ENCODE results near the gene LSAMP. TPM values are rescaled to one million over a fixed set of nuclear protein-coding genes. Genes with fewer than 3 reads are reported as not detected.
"Not testable (repeated sequence)": the region's sequence is repeated elsewhere in the genome, so short reads cannot be mapped to it uniquely, and the experiment has no call there.

Gene LSAMP
- total RNA-seq, 1 donor from 2014 or later, result not detected

GRCh38 chr3:115855911-115856310 lies 589.4 kb downstream of the LSAMP start:
- Mint-ChIP-seq H3K27me3 (ENCODE audit: low read depth) (peaks cover 11% of the 10 kb centered on the region), H3K4me3 (ENCODE audit: low read depth) (no peak overlapping the region), H3K9me3 (no peaks in the 10 kb centered on the region), H3K4me1 (ENCODE audit: low read depth) (no peaks in the 10 kb centered on the region), H3K36me3 (ENCODE audit: low read depth) (no peaks in the 10 kb centered on the region), H3K27ac (no peak overlapping the region)
- intact Hi-C loops (cut with micrococcal nuclease), result no loop called here
- DNase-seq (ENCODE audit: low spot score), result no peak

DNA sequence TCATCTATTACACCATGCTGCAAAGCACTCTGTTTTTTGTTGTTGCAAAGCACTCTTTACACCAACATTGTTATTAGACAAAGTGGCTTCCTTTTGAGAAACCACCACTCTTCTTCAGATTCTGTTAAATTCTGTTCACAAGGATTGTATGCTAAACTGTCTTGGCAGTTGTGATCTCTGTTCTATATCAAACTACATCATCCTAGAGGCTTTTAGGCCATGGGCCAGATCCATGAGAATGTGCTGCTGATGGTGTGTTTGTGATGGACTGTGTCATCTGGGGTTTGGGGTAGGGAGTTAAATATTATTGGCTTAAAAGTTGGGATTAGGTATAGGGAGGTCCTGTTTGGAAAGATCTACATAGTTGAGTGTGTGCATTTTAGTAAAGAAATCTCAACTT lies 592.2 kb downstream of the LSAMP start:
- DNase-seq (ENCODE audit: low spot score), result no peak
- Mint-ChIP-seq H3K27me3 (ENCODE audit: low read depth) (peaks cover 2% of the 10 kb centered on the region), H3K4me1 (ENCODE audit: low read depth) (no peaks in the 10 kb centered on the region), H3K9me3 (no peaks in the 10 kb centered on the region), H3K4me3 (ENCODE audit: low read depth) (no peak overlapping the region), H3K27ac (no peak overlapping the region), H3K36me3 (ENCODE audit: low read depth) (no peaks in the 10 kb centered on the region)
- intact Hi-C loops (cut with micrococcal nuclease), result no loop called here

DNA sequence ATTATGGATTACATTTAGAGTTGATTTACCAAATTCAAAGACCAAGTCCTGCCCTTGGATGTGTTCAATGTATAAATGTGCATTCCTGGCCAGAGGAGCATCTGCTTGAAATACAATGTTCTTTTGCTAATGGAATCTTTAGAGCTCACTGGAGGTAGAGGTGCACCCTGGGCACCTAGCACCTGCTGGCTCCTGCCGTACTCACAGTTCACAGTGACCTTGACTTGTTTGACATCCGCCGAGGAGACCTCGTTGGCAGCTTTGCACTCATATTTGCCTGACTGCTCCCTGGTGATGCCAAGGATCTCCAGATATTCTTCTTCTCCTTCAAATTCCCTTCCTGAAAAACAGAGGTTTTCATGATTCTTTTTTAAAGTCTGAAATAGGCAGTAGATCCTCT lies 593.0 kb downstream of the LSAMP start:
- Mint-ChIP-seq H3K36me3 (ENCODE audit: low read depth) (no peaks in the 10 kb centered on the region), H3K4me1 (ENCODE audit: low read depth) (no peaks in the 10 kb centered on the region), H3K9me3 (no peaks in the 10 kb centered on the region), H3K4me3 (ENCODE audit: low read depth) (no peak overlapping the region), H3K27me3 (ENCODE audit: low read depth) (peaks cover 3% of the 10 kb centered on the region), H3K27ac (no peak overlapping the region)
- DNase-seq (ENCODE audit: low spot score), result no peak
- intact Hi-C loops (cut with micrococcal nuclease), result no loop called here

GRCh38 chr3:115851571-115851970 lies 593.7 kb downstream of the LSAMP start:
- intact Hi-C loops (cut with micrococcal nuclease), result no loop called here
- H3K4me1 Mint-ChIP-seq (ENCODE audit: low read depth), result no peaks in the 10 kb centered on the region
- no peaks in the 10 kb centered on the region for H3K9me3 Mint-ChIP-seq
- peaks cover 3% of the 10 kb centered on the region for H3K27me3 Mint-ChIP-seq (ENCODE audit: low read depth)
- no peak overlapping the region for H3K27ac Mint-ChIP-seq
- DNase-seq (ENCODE audit: low spot score), result no peak
- no peak overlapping the region for H3K4me3 Mint-ChIP-seq (ENCODE audit: low read depth)
- H3K36me3 Mint-ChIP-seq (ENCODE audit: low read depth), result no peaks in the 10 kb centered on the region

DNA sequence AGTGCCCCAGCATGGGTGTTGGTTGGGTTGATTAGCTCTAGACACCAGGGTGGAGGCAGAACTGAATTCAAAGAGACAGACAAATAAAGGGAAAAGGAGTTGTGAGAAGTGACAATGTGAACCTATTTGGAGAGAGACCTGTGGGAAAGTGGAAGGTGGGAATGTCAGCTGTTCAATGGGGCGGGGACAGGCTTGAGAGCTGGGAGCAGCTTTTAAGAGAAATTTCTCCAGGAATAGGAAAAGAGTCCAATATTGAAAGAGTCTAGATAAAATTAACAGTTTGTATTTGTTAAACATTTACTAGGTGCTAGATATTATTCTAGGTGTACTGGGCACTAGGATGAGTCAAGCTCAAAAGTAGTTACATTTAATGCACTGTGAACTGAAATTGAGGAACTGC lies 596.6 kb downstream of the LSAMP start:
- intact Hi-C loops (cut with micrococcal nuclease), result no loop called here
- no peaks in the 10 kb centered on the region for H3K9me3 Mint-ChIP-seq
- H3K27ac Mint-ChIP-seq, result no peak overlapping the region
- no peak overlapping the region for H3K4me3 Mint-ChIP-seq (ENCODE audit: low read depth)
- DNase-seq (ENCODE audit: low spot score), result no peak
- H3K36me3 Mint-ChIP-seq (ENCODE audit: low read depth), result no peaks in the 10 kb centered on the region
- H3K27me3 Mint-ChIP-seq (ENCODE audit: low read depth), result peaks cover 3% of the 10 kb centered on the region
- H3K4me1 Mint-ChIP-seq (ENCODE audit: low read depth), result no peaks in the 10 kb centered on the region

GRCh38 chr3:115845986-115846385 lies 599.3 kb downstream of the LSAMP start:
- H3K27ac Mint-ChIP-seq, result no peak overlapping the region
- H3K36me3 Mint-ChIP-seq (ENCODE audit: low read depth), result no peaks in the 10 kb centered on the region
- no peaks in the 10 kb centered on the region for H3K9me3 Mint-ChIP-seq
- H3K27me3 Mint-ChIP-seq (ENCODE audit: low read depth), result peaks cover 6% of the 10 kb centered on the region
- no peak for DNase-seq (ENCODE audit: low spot score)
- intact Hi-C loops (cut with micrococcal nuclease), result no loop called here
- H3K4me3 Mint-ChIP-seq (ENCODE audit: low read depth), result no peak overlapping the region
- H3K4me1 Mint-ChIP-seq (ENCODE audit: low read depth), result no peaks in the 10 kb centered on the region

- H3K27me3 Mint-ChIP-seq (ENCODE audit: low read depth); DNase-seq (ENCODE audit: low spot score); H3K4me1 Mint-ChIP-seq (ENCODE audit: low read depth); H3K4me3 Mint-ChIP-seq (ENCODE audit: low read depth); H3K36me3 Mint-ChIP-seq (ENCODE audit: low read depth); intact Hi-C loops (cut with micrococcal nuclease); H3K27ac Mint-ChIP-seq; H3K9me3 Mint-ChIP-seq: not testable (repeated sequence)
Measured at GRCh38 chr3:115844729-115845128, 600.6 kb downstream of the LSAMP start.

GRCh38 chr3:115843206-115843605 lies 602.1 kb downstream of the LSAMP start:
- Mint-ChIP-seq H3K4me3 (ENCODE audit: low read depth) (no peak overlapping the region), H3K36me3 (ENCODE audit: low read depth) (no peaks in the 10 kb centered on the region)
- intact Hi-C loops (cut with micrococcal nuclease), result no loop called here

DNA sequence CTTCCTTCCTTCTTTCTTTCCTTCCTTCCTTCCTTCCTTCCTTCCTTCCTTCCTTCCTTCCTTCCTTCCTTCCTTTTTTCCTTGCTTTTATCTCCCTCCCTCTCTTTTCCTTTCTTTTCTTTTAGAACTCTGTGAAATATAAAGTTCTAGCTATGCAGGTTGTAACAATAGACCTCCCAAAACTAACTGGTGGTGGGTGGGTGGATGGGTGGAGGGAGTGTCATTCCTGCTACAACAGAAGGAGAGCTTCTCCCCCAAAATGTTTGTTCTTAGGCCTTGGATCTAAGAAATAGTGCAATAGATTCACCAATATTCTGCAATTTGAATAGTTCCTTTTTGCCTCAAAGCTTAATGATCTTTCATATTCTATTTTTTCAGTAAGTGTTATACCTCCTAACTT lies 606.0 kb downstream of the LSAMP start:
- no peaks in the 10 kb centered on the region for H3K36me3 Mint-ChIP-seq (ENCODE audit: low read depth)
- no peaks in the 10 kb centered on the region for H3K4me1 Mint-ChIP-seq (ENCODE audit: low read depth)
- no peak overlapping the region for H3K4me3 Mint-ChIP-seq (ENCODE audit: low read depth)
- H3K9me3 Mint-ChIP-seq, result no peaks in the 10 kb centered on the region
- intact Hi-C loops (cut with micrococcal nuclease), result no loop called here
- DNase-seq (ENCODE audit: low spot score), result no peak
- peaks cover 8% of the 10 kb centered on the region for H3K27me3 Mint-ChIP-seq (ENCODE audit: low read depth)
- H3K27ac Mint-ChIP-seq, result no peak overlapping the region

More at GRCh38 chr3:115843206-115843605, 602.1 kb downstream of the LSAMP start:
- peaks cover 6% of the 10 kb centered on the region for H3K27me3 Mint-ChIP-seq (ENCODE audit: low read depth)
- DNase-seq (ENCODE audit: low spot score), result no peak
- no peaks in the 10 kb centered on the region for H3K4me1 Mint-ChIP-seq (ENCODE audit: low read depth)
- H3K9me3 Mint-ChIP-seq, result no peaks in the 10 kb centered on the region
- no peak overlapping the region for H3K27ac Mint-ChIP-seq

DNA sequence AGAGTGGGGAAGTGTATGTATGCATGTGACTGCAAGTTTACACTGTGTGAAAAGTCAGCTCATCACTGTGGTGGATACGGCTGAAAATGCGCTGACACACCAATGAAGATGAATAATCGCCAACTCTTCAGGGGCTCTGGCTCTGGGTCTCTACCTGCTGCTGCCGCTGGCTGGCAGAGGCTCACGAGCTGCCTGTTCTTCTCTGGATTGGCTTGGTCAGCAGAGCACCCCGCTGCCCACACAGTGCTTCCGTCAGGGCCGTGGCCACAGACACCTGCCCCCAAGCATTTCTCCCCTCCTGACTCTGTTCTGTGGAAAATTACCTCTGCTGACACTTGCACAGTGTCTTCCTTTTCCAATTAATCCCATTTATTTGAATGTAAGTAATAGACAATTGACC lies 606.5 kb downstream of the LSAMP start:
- no peak for DNase-seq (ENCODE audit: low spot score)
- Mint-ChIP-seq H3K36me3 (ENCODE audit: low read depth) (no peaks in the 10 kb centered on the region), H3K27me3 (ENCODE audit: low read depth) (peaks cover 10% of the 10 kb centered on the region), H3K4me1 (ENCODE audit: low read depth) (no peaks in the 10 kb centered on the region), H3K9me3 (no peaks in the 10 kb centered on the region), H3K27ac (no peak overlapping the region), H3K4me3 (ENCODE audit: low read depth) (no peak overlapping the region)
- intact Hi-C loops (cut with micrococcal nuclease), result no loop called here

- H3K36me3 Mint-ChIP-seq (ENCODE audit: low read depth), result no peaks in the 10 kb centered on the region
- intact Hi-C loops (cut with micrococcal nuclease), result no loop called here
Measured at GRCh38 chr3:115836944-115837343, 608.3 kb downstream of the LSAMP start.

GRCh38 chr3:115835946-115836345 lies 609.3 kb downstream of the LSAMP start:
- no peak for DNase-seq (ENCODE audit: low spot score)
- no peak overlapping the region for H3K4me3 Mint-ChIP-seq (ENCODE audit: low read depth)
- H3K27ac Mint-ChIP-seq, result no peak overlapping the region
- no peaks in the 10 kb centered on the region for H3K9me3 Mint-ChIP-seq
- H3K4me1 Mint-ChIP-seq (ENCODE audit: low read depth), result no peaks in the 10 kb centered on the region
- intact Hi-C loops (cut with micrococcal nuclease), result no loop called here
- H3K36me3 Mint-ChIP-seq (ENCODE audit: low read depth), result no peaks in the 10 kb centered on the region
- H3K27me3 Mint-ChIP-seq (ENCODE audit: low read depth), result peaks cover 7% of the 10 kb centered on the region

More at GRCh38 chr3:115836944-115837343, 608.3 kb downstream of the LSAMP start:
- H3K4me3 Mint-ChIP-seq (ENCODE audit: low read depth), result no peak overlapping the region
- H3K27ac Mint-ChIP-seq, result no peak overlapping the region
- no peaks in the 10 kb centered on the region for H3K9me3 Mint-ChIP-seq
- no peak for DNase-seq (ENCODE audit: low spot score)
- no peaks in the 10 kb centered on the region for H3K4me1 Mint-ChIP-seq (ENCODE audit: low read depth)
- H3K27me3 Mint-ChIP-seq (ENCODE audit: low read depth), result peaks cover 10% of the 10 kb centered on the region

GRCh38 chr3:115834068-115834467 lies 611.2 kb downstream of the LSAMP start:
- intact Hi-C loops (cut with micrococcal nuclease), result no loop called here
- no peak for DNase-seq (ENCODE audit: low spot score)
- H3K27me3 Mint-ChIP-seq (ENCODE audit: low read depth), result peaks cover 11% of the 10 kb centered on the region
- H3K4me1 Mint-ChIP-seq (ENCODE audit: low read depth), result no peaks in the 10 kb centered on the region
- no peaks in the 10 kb centered on the region for H3K36me3 Mint-ChIP-seq (ENCODE audit: low read depth)
- no peak overlapping the region for H3K4me3 Mint-ChIP-seq (ENCODE audit: low read depth)
- no peak overlapping the region for H3K27ac Mint-ChIP-seq
- H3K9me3 Mint-ChIP-seq, result no peaks in the 10 kb centered on the region

- no peak for DNase-seq (ENCODE audit: low spot score)
- H3K9me3 Mint-ChIP-seq, result no peaks in the 10 kb centered on the region
- no peak overlapping the region for H3K4me3 Mint-ChIP-seq (ENCODE audit: low read depth)
- peaks cover 16% of the 10 kb centered on the region for H3K27me3 Mint-ChIP-seq (ENCODE audit: low read depth)
- no peak overlapping the region for H3K27ac Mint-ChIP-seq
- no peaks in the 10 kb centered on the region for H3K4me1 Mint-ChIP-seq (ENCODE audit: low read depth)
- intact Hi-C loops (cut with micrococcal nuclease), result no loop called here
- H3K36me3 Mint-ChIP-seq (ENCODE audit: low read depth), result no peaks in the 10 kb centered on the region
Measured at GRCh38 chr3:115833074-115833473, 612.2 kb downstream of the LSAMP start.
